ENCODE data around the gene F12.
A peak's percentile ranks its signal among the peaks of the same experiment; 100 is the strongest.

The F12 gene

GRCh38 chr5:177448244-177448950 lies 39.0 kb upstream of the F12 start:
- no peak for TF ChIP-seq CTCF (IDR thresholded peaks at IDR 0.05; ENCODE audit: low read depth, low read length)
- DNase-seq (ENCODE audit: extremely low read depth, low read depth): no peak

GRCh38 chr5:177447611-177448243 lies 38.4 kb upstream of the F12 start:
- TF ChIP-seq CTCF (IDR thresholded peaks at IDR 0.05; ENCODE audit: low read depth, low read length): no peak
- DNase-seq (ENCODE audit: extremely low read depth, low read depth): no peak

GRCh38 chr5:177447066-177447610 lies 37.8 kb upstream of the F12 start:
- DNase-seq (ENCODE audit: extremely low read depth, low read depth): no peak
- no peak for TF ChIP-seq CTCF (IDR thresholded peaks at IDR 0.05; ENCODE audit: low read depth, low read length)

- TF ChIP-seq CTCF (IDR thresholded peaks at IDR 0.05; ENCODE audit: low read depth, low read length): no peak; the same call in 1 of the 2 replicates
- DNase-seq (ENCODE audit: extremely low read depth, low read depth): peak; percentile 30
These were observed 37.1 kb upstream of the F12 start, which contains the start of gene PRR7 for GRCh38 chr5:177446200-177447065. TSS of gene PRR7 (plus strand) at chr5:177446814. CDS start at chr5:177455068, 8,254 bp downstream.

- no peak for TF ChIP-seq CTCF (IDR thresholded peaks at IDR 0.05; ENCODE audit: low read depth, low read length)
- DNase-seq (ENCODE audit: extremely low read depth, low read depth): no peak
These were observed 36.5 kb upstream of the F12 start for GRCh38 chr5:177445917-177446199.

GRCh38 chr5:177445052-177445916 lies 35.9 kb upstream of the F12 start:
- no peak for DNase-seq (ENCODE audit: extremely low read depth, low read depth)
- TF ChIP-seq CTCF (IDR thresholded peaks at IDR 0.05; ENCODE audit: low read depth, low read length): no peak
